Neuron (in vitro differentiated cells): ENCODE measurements around the gene SPACA4.

ENCODE experiments used
- H2AFZ ChIP-seq: one replicate; pipeline ENCODE4 v1.6.1; 2013; ENCODE audit warnings: low read depth, mild to moderate bottlenecking, inconsistent platforms, low read length, moderate library complexity
- H3K27me3 ChIP-seq: one replicate; pipeline ENCODE4 v1.6.1; 2013; ENCODE audit warnings: low read length; ENCODE audit not compliant: insufficient read depth
- H3K36me3 ChIP-seq: one replicate; pipeline ENCODE4 v1.6.1; 2013; ENCODE audit warnings: low read length; ENCODE audit not compliant: insufficient read depth
- H3K4me1 ChIP-seq: one replicate; pipeline ENCODE4 v1.6.1; 2013; ENCODE audit warnings: low read length; ENCODE audit not compliant: insufficient read depth
- H3K4me3 ChIP-seq: 2 replicates; pipeline ENCODE4 v1.5.1; 2013; ENCODE audit warnings: mild to moderate bottlenecking, low read length, moderate library complexity
- H3K9me3 ChIP-seq: one replicate; pipeline ENCODE4 v1.6.1; 2013; ENCODE audit warnings: low read length

SPACA4 gene

DNA sequence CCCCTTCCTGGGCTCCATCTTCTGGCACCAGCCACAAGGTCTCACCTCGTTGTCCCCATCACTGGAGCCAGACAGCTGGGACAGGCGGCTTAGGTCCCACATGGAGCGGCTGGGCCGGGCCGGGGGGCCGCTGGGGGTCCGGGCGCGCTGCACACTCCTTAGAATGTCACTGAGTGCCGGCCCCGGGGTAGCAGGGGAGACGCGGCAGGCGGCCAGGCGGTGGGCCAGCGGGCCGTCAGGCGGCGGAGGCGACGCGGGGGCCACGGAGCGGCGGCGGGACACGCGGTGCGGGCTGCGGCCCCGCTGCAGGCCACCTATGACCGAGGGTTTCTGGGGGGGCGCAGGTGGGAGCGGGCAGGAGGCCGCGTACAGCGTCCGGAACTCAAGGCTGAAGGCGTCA is 3.1 kb upstream of the SPACA4 start:
- Histone ChIP-seq H3K36me3 (no peaks in the 10 kb centered on the region), H3K4me3 (no peak overlapping the region), H2AFZ (no peak overlapping the region), H3K27me3 (no peaks in the 10 kb centered on the region), H3K4me1 (no peaks in the 10 kb centered on the region), H3K9me3 (no peaks in the 10 kb centered on the region)

DNA sequence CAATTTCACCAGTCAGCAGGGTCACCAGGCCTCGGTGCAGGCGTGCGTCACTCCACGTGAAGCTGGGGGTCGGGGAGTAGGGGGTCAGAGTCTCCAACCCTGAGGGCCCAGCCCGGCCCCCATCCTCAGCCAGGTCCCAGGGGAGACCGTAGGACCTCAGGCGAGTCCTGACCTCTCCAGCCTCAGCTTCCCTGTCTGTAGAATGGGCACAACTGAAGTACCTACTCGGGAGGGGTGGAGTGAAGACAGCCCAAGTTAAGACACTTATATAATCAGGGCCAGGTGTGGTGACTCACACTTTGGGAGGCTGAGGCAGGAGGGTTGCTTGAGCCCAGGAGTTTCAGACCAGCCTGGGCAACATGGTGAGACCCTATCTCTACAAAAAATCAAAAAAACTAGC is 2.7 kb upstream of the SPACA4 start:
- H3K4me1 ChIP-seq: no peaks in the 10 kb centered on the region
- no peaks in the 10 kb centered on the region for H3K27me3 ChIP-seq
- H3K9me3 ChIP-seq: no peaks in the 10 kb centered on the region
- no peak overlapping the region for H3K4me3 ChIP-seq
- no peaks in the 10 kb centered on the region for H3K36me3 ChIP-seq
- no peak overlapping the region for H2AFZ ChIP-seq

- Histone ChIP-seq H3K4me1 (no peaks in the 10 kb centered on the region), H3K9me3 (no peaks in the 10 kb centered on the region), H3K27me3 (no peaks in the 10 kb centered on the region)
Observed at GRCh38 chr19:48607359-48607755, 815 bp downstream of the SPACA4 start.

GRCh38 chr19:48608798-48609263 is 2.3 kb downstream of the SPACA4 start:
- Histone ChIP-seq H3K9me3 (no peaks in the 10 kb centered on the region), H2AFZ (no peak overlapping the region), H3K36me3 (no peaks in the 10 kb centered on the region), H3K4me1 (no peaks in the 10 kb centered on the region), H3K4me3 (no peak overlapping the region), H3K27me3 (no peaks in the 10 kb centered on the region)

More at GRCh38 chr19:48607359-48607755, 815 bp downstream of the SPACA4 start:
- Histone ChIP-seq H2AFZ (no peak overlapping the region), H3K36me3 (no peaks in the 10 kb centered on the region), H3K4me3 (no peak overlapping the region)

- H3K4me3 ChIP-seq: no peak overlapping the region
- no peaks in the 10 kb centered on the region for H3K36me3 ChIP-seq
- no peaks in the 10 kb centered on the region for H3K4me1 ChIP-seq
- no peaks in the 10 kb centered on the region for H3K9me3 ChIP-seq
- H2AFZ ChIP-seq: no peak overlapping the region
- no peaks in the 10 kb centered on the region for H3K27me3 ChIP-seq
Observed at GRCh38 chr19:48609571-48610108, 3.1 kb downstream of the SPACA4 start.

GRCh38 chr19:48611872-48612271 is 5.3 kb downstream of the SPACA4 start:
- Histone ChIP-seq H3K4me1 (peaks cover 6% of the 10 kb centered on the region), H3K27me3 (no peaks in the 10 kb centered on the region), H3K4me3 (no peak overlapping the region), H2AFZ (no peak overlapping the region), H3K36me3 (peaks cover 19% of the 10 kb centered on the region), H3K9me3 (no peaks in the 10 kb centered on the region)

GRCh38 chr19:48613024-48613851 is 6.7 kb downstream of the SPACA4 start:
- peaks cover 18% of the 10 kb centered on the region for H3K4me1 ChIP-seq
- no peak overlapping the region for H2AFZ ChIP-seq
- H3K9me3 ChIP-seq: no peaks in the 10 kb centered on the region
- no peak overlapping the region for H3K4me3 ChIP-seq
- no peaks in the 10 kb centered on the region for H3K27me3 ChIP-seq
- peaks cover 30% of the 10 kb centered on the region for H3K36me3 ChIP-seq

- Histone ChIP-seq H2AFZ (no peak overlapping the region), H3K4me1 (peaks cover 19% of the 10 kb centered on the region), H3K36me3 (peaks cover 30% of the 10 kb centered on the region)
Observed at GRCh38 chr19:48613852-48614435, 7.4 kb downstream of the SPACA4 start.

GRCh38 chr19:48614436-48615230 is 8.1 kb downstream of the SPACA4 start, which contains the start of gene FAM83E:
FAM83E (minus strand) TSS chr19:48615076; CDS start chr19:48613372, 1,704 bp downstream.
- Histone ChIP-seq H3K4me3 (no peak within 1 kb of the TSS), H3K27me3 (no peaks in the 10 kb centered on the region), H3K9me3 (no peaks in the 10 kb centered on the region), H3K4me1 (peaks cover 19% of the 10 kb centered on the region), H3K36me3 (peaks cover 30% of the 10 kb centered on the region), H2AFZ (no peak within 1 kb of the TSS)

More at GRCh38 chr19:48613852-48614435, 7.4 kb downstream of the SPACA4 start:
- no peaks in the 10 kb centered on the region for H3K27me3 ChIP-seq
- H3K4me3 ChIP-seq: no peak overlapping the region
- H3K9me3 ChIP-seq: no peaks in the 10 kb centered on the region

GRCh38 chr19:48615231-48616040 is 8.9 kb downstream of the SPACA4 start:
- no peak overlapping the region for H2AFZ ChIP-seq
- no peak overlapping the region for H3K4me3 ChIP-seq
- H3K9me3 ChIP-seq: no peaks in the 10 kb centered on the region
- peaks cover 30% of the 10 kb centered on the region for H3K36me3 ChIP-seq
- H3K4me1 ChIP-seq: peaks cover 19% of the 10 kb centered on the region
- no peaks in the 10 kb centered on the region for H3K27me3 ChIP-seq

DNA sequence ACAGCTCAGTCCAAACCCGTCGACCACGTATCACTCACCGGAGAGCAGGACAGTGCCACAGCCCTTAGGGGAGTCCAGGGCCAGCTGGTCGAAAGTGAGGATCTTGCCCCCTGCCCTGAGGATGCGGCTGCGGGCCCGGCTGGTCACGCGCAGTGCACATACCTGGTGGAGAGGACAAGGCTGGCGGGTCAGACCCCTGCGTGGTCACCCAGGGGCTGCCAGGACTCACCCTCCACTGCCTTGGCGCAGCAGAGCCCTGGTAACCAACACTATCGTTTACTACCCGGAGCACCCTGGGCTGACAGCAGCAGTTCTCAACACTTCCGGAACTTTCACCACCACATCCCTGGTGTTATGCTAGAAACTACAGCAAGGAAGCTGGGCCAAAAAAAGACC is 9.5 kb downstream of the SPACA4 start:
- Histone ChIP-seq H3K4me3 (no peak overlapping the region), H3K9me3 (no peaks in the 10 kb centered on the region), H3K36me3 (peaks cover 30% of the 10 kb centered on the region), H3K4me1 (peaks cover 19% of the 10 kb centered on the region), H2AFZ (no peak overlapping the region), H3K27me3 (no peaks in the 10 kb centered on the region)

DNA sequence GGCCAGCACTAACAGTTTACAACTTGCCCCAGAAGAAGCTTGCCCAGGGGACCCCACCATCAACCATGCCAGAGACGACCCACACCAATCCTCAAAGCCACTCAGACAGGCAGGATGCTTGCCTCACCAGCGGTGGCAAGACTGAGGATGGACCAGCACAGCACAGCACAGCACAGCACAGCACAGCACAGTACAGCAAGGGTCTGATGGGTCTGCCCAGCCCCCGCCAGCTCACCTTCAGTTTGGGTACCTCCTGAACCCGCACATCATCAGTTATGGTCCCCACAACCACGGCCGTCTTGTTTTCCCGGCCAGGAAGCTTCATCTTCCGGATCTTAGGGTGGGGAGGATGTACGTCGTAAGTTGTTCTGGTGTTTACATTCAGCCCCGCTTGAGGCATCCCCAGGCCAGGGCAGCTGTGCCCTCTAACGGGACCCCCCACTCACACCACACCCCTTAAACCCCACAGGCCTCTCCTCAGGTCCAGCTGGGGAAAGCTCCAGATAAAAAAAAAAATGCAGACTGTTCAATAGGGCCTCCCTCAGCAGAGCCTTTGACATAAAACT is 10.0 kb downstream of the SPACA4 start:
- H3K27me3 ChIP-seq: no peaks in the 10 kb centered on the region
- peaks cover 30% of the 10 kb centered on the region for H3K36me3 ChIP-seq
- no peak overlapping the region for H2AFZ ChIP-seq
- H3K4me3 ChIP-seq: no peak overlapping the region
- no peaks in the 10 kb centered on the region for H3K9me3 ChIP-seq
- peaks cover 19% of the 10 kb centered on the region for H3K4me1 ChIP-seq
